GM12891 (cell line): ENCODE measurements around the gene FBXW11.

ENCODE experiments used
- POLR2A ChIP-seq: IDR thresholded peaks from 2 replicates; pipeline ENCODE4 v1.6.1; 2011; ENCODE audit warnings: low read depth, low read length, control low read depth
- POLR2AphosphoS5 ChIP-seq: IDR thresholded peaks from 2 replicates; pipeline ENCODE4 v1.6.1; 2011; ENCODE audit warnings: low read depth, low read length, control low read depth
- SPI1 ChIP-seq: IDR thresholded peaks from 2 replicates; pipeline ENCODE4 v1.6.1; 2011; ENCODE audit warnings: low read depth, low read length, control low read depth
- TAF1 ChIP-seq: IDR thresholded peaks from 2 replicates; pipeline ENCODE4 v1.6.1; 2011; ENCODE audit warnings: low read depth, low read length, control low read depth

DNA sequence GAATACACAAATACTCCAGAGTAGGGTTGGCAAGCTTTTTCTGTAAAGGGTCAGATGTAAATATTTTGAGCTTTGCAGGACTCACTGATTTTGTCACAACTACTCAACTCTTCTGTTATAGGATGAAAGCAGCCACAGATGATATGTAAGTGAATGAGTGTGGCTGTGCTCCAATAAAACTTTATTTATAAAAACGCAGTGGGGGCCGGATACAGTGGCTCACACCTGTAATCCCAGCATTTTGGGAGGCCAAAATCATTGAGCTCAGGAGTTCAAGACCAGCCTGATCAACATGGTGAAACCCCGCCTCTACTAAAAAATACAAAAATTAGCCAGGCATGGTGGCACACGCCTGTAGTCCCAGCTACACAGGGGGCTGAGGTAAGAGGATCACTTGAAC lies 69.1 kb downstream of the FBXW11 start:
- TF ChIP-seq POLR2AphosphoS5 (no peak), POLR2A (no peak), SPI1 (no peak), TAF1 (no peak)
